ENCODE results near the gene JAG2.

The JAG2 gene

DNA sequence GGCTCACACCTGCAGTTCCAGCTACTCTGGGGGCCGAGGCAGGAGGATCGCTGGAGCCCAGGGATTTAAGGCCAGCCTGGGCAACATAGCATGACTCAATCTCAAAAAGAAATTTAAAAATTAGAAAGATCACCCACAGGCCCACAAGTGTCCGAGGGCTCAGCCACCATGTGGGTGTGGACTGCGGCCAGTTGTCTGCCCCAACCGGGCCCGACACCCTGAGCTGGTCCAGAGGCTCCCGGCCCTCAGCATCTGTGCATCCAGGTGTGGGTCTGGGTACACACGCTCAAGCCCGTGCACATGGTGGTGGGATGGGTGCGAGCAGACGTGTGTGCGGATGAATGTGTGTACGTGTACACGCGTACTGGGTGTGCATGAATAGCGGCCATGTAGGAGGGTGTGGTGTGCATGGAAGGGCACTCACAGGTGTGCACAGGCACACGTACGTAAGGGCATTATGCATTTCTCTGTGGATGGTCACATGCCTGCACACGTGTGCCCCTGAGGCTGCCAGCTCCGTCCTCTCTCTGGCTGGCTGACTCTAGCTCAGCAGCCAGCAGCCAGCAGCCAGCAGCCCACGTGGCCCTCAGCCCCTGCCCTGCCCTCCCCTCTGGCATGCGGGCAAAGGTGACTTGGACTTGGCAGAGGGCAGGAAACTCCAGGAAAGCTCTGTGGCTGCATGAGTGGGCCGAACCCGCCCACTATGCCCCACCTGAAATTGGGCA, 35.8 kb upstream of the JAG2 start:
- in situ Hi-C loops (cut with HindIII; ENCODE audit: low sequenced_read_pairs) = no loop called here

DNA sequence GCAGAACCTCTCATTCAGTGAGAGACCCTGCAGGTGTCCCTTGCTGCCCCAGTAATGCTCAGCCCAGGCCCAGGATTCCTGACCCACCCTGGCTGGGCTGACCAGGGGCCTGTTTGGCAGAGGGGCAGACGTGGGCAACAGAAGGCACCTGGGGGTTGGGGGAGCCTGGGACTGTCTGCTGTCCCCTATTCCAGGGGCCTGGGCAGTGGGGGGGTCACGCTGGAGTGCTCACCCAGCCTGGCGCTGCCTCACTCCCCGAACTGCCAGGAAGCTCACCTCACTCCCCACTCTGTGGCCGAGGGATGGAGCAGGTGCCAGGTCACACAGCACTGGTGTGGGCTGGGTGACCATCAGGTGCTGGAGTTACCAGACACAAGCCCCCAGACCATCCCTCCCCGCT, 35.1 kb upstream of the JAG2 start:
- in situ Hi-C loops (cut with HindIII; ENCODE audit: low sequenced_read_pairs) = no loop called here

DNA sequence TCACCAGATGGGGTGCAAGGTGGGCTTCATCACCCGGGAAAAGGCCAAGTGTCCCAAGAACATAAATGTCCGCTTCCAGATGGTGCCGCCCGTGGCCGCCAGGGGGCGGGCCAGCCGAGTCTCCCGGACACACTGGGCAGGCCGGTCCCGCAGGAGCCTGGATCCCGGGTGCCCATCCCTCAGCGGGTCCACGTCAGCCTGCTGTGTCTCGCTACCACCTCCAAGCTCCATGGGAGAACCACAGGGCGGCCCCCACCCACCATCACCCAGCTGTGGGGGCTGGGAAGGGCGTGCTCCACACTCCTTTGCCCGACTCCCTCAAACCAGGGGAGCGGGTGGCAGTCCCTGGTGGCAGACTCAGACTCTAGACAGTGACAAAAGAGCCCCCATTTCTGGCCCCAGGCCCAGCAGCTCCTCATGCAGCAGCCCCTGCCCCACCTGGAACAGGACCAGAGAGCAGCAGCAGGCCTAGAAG, 34.5 kb upstream of the JAG2 start:
- in situ Hi-C loops (cut with HindIII; ENCODE audit: low sequenced_read_pairs) = no loop called here

DNA sequence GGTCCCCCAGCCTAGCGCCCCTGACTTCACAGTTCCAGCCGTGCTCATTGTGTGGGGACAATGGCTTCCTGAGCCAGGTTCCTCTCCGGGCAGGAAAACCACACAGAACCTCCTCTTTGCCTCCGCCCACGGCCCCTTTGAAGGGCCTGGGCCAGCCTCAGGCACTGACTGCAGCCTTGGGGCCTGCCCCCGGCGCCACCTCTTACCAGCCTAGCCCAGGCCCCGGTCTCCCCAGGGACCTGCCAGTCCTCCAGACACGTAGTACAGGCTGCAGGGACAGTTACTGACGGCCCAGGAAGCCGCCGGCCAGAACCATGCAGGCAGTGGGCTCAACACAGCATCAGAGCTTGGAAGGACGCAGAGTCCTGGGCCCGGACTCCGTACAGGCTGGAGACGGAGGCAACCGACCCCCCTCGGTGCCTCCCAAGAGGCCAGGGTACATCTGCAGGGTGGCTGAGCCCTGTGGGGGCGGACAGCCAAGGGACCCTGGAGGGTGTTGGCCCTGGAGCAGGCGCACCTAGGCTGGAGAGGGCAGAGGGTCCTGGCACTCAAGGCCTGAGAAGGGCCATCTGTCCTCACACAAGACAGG, 33.4 kb upstream of the JAG2 start:
- in situ Hi-C loops (cut with HindIII; ENCODE audit: low sequenced_read_pairs) = no loop called here

DNA sequence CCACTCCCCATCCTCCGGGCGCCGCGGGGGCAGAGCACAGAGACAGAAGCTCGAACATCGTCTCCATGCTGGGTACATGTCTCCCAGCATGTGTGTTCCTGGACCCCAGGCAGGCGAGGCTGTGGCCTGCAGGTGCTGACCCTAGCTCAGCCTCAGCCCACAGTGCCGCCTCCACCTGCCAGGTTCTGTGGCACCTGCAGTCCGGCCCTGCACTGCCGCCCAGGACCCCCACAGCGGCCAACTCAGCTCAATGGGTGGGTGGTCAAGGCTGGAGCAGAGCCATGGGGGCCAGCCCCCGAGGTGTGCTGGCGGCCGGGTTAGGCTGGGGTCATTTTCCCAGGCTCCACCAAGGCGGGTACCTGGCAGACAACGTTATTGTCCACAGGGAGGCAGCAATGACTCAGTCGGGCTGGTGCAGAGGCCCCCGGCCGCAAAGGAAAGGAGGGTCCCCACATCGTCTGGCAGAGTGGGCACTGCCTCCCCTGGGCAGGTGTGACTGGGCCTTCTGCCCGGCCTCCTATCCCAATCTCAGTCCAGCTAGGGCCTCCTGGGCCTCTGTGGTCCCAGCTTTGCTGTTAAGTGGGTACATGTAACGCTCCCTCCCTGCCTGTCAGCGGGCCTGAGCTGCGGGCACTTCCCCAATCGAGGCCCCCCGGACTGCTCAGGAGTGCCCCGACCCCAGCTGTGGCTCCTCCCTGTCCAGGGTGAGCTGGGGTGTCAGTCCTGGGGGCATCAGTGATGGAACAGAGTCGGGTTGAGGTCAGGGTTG, 32.8 kb upstream of the JAG2 start:
- in situ Hi-C loops (cut with HindIII; ENCODE audit: low sequenced_read_pairs) = no loop called here

DNA sequence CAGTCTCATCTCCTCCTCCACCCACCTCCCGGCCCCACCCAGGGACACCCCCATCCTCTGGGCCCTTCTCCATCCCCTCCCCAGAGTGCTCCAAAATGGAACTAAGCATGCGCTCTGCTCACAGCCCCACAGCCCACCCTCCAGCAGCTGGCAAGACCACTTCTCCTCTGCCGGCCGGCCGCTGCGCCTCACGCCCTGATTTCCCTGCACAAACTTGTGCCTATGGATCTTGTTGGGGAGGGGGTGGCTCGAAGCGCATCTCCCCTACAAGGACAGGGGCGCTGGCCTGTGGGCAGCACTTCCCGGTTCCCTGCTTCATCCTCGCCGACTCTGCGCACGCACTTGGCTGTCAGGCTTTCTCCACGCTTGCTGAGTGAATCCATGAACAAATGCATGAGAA, 32.1 kb upstream of the JAG2 start:
- in situ Hi-C loops (cut with HindIII; ENCODE audit: low sequenced_read_pairs) = no loop called here

DNA sequence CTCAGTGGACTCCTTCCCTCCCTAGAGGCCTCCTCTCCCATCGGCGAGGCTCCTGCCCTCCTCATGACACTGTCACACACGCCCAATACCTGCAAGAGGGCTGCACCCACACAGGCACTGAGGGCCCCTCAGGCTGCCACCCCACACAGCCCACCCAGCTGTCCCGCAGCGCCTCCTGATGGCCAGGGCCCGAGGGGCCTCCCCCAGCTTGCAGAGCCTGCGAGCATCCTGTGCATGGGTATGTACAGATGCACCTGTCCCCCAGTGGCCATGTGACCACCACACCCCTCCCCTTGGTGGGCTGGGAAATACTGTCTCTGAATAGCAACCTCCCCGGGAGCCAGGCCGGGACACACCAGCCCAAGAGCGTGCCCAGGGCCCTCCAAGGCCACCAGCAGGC, 31.5 kb upstream of the JAG2 start:
- in situ Hi-C loops (cut with HindIII; ENCODE audit: low sequenced_read_pairs) = no loop called here

DNA sequence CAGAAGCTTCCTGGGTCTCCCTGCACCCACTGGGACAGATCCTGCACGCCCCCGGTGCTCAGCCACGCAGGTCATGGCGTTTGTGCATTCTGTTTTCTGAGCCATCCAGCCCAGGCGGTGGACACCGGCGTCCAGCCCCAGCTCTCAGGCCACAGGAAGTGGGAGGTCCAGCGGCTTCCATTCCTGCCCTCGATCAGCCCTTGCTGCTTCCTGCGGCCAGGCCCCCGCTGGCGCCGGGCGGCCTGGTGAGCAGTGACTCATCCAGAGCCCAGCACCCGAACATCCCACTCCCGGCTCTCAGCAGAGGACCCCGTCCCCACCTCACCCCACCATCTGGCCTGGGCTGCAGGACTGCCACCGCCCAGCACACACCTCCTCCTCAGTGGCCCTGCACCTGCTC, 30.5 kb upstream of the JAG2 start:
- in situ Hi-C loops (cut with HindIII; ENCODE audit: low sequenced_read_pairs) = loop anchor here (25.0 kb wide), 2 partner anchors 88 to 163 kb away; no protein-coding TSS in a partner anchor

DNA sequence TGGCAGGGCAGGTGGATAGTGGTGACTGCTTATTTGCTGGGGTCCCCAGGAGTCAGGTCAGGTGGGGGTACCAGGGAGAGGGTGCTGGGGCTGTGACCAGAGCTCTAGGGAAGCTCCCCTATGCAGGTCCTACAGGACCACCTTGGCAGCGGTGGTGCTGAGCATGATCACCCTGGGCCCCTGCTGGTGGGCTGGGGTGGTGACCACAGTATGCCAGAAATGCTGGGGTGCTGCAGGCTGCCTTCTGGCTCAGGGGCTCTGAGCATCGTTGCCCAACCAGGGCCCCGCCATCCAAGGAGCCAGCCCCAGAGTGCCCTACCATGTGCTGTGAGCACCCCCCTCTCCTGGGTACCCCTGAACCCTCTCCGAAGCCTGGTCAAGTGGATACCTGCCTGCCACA, 30.0 kb upstream of the JAG2 start:
- in situ Hi-C loops (cut with HindIII; ENCODE audit: low sequenced_read_pairs) = loop anchor here (25.0 kb wide), 2 partner anchors 89 to 164 kb away; no protein-coding TSS in a partner anchor

DNA sequence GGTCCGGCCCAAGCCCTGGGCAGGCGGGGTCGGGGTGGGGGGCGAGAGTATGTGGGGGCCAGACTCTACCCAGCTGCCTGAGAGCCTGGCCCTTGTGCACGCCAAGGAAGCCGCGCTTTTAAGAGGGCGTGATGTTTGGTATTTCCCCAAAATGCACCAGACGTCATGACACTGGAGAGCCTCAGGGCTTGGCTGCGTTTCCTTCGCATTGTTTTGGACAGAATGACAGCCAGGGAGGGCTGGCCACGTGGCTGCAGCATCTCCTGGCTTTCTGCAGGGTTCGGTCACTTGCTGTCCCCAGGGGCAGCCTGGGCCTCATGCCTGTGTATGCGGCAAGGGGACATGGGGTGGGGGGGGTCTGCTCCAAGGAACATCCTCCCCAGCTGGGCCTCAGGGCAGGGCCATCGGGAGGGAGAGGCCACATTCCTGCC, 28.6 kb upstream of the JAG2 start:
- in situ Hi-C loops (cut with HindIII; ENCODE audit: low sequenced_read_pairs) = loop anchor here (25.0 kb wide), 2 partner anchors 90 to 165 kb away; no protein-coding TSS in a partner anchor

DNA sequence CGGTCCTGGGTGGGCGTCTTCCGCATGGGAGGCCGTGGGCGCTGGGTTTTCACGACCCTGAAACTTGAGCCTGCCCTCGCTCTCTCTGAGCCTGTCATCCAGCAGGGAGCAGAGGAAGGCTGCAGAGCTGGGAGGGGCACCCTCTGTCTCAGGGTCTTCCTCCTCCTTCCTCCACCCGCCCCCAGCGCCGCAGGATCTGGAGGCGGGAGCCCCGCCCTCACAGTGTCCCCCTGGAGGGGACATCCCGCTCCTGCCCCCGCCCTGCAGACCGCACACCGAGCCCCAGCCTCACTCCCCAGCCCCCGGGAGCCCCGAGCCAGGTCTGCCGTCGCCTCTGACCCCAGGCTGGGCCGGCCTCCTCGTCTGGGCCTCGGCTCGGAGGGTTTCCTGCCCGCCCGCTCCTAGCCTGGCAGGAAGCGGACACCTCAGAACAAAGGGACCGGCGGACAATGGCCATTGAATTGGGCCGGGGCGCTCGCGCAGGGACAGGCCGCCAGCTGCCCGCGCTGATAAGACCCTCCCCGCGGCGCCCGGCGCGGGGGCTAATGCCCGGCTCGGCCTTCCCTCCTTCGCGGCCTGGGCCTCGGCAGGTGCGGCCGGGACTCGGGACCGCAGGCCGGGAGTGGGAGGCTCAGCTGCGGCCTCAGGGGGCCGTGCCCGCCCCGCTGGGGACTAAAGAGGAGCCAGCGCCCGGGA, 27.8 kb upstream of the JAG2 start:
- in situ Hi-C loops (cut with HindIII; ENCODE audit: low sequenced_read_pairs) = loop anchor here (25.0 kb wide), 2 partner anchors 91 to 166 kb away; no protein-coding TSS in a partner anchor

DNA sequence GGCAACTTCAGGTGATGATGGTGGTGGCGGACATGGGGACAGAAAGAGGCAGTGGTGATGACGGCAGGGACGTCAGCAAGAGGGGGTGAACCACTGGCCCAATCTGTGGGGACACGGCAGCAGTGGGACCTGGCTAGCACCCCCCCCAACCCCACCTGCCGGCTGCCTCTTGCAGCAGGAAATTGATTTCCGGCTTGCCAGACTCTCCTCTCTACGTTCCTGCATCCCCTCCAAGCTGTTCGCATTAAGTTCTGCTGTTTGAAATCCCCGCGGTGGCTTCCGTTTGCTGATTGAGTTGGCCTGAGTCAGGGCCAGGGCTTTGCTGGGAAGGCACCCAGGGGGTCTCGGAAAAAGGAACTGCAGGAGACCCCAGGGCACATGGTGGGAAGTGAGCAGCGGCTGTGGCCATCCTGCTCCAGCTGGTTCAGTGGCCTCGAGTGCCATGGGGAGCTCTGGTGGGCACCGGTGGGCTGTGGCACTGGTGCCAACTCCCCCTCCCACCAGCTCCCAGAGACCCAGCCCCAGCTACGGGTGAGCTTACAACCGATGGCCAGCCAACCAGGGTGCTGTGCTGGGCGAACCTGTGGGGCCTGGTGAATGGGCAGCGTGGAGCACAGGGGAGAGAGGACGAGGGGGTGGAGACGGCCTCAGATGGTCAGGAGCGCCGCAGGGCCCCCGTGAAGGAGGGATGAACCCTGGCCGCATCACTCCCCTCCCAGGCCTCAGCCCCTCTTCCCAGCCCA, 27.1 kb upstream of the JAG2 start:
- in situ Hi-C loops (cut with HindIII; ENCODE audit: low sequenced_read_pairs) = loop anchor here (25.0 kb wide), 2 partner anchors 92 to 167 kb away; no protein-coding TSS in a partner anchor

DNA sequence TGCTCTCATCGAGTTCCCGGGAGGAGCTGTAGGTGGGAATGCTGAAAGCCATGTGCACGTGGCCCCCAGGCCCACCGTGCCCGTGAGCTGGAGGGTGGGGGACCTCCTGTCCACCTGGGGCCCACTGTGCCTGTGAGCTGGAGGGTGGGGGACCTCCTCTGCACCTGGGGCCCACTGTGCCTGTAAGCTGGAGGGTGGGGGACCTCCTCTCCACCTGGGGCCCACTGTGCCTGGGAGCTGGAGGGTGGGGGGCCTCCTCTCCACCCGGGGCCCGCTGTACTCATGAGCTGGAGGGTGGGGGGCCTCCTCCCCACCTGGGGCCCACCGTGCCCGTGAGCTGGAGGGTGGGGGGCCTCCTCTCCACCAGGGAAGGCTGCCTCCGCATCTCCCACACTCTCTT, 26.5 kb upstream of the JAG2 start:
- in situ Hi-C loops (cut with HindIII; ENCODE audit: low sequenced_read_pairs) = loop anchor here (25.0 kb wide), 2 partner anchors 92 to 167 kb away; no protein-coding TSS in a partner anchor

DNA sequence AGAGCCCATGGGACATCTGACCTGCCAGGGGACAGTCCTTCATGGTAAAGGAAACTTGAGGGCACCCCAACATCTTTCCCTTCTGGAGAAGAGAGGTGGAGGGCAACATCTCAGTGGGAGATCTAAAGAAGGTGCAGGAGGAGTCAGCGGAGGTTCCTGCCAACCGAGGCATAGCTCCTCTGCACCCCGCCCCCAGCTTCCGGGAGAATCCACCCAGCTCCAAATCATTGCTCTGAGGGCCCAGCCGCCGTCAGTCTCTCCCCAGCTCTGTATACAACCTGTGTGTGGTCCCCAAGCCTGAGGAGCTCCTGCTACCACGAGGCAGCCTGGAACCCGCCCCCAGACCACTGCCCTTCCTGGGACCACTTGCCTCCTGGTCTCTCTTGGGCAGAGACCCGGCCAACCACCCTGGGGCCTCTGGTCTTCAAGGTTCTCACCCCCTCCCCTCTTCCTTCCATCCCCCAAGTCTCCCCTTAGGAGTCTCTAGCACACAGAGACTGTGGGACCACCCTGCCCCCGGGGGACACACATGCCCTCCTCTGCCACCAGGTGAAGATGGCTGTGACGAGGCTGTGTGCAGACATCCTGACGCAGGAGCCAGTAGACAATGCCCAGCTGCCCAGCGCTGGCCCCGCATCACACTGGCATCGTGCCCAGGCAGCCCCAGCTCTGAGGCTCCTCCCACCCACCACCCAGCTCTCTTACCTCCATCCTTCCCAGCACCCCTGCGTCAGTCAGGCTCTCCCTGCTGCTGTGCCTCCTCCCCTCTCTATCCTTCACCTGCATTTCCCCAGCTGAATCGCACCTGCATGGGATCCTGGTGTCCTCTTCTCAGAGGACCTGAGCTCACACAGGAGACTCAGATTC, 25.6 kb upstream of the JAG2 start:
- in situ Hi-C loops (cut with HindIII; ENCODE audit: low sequenced_read_pairs) = loop anchor here (25.0 kb wide), 2 partner anchors 93 to 168 kb away; no protein-coding TSS in a partner anchor

DNA sequence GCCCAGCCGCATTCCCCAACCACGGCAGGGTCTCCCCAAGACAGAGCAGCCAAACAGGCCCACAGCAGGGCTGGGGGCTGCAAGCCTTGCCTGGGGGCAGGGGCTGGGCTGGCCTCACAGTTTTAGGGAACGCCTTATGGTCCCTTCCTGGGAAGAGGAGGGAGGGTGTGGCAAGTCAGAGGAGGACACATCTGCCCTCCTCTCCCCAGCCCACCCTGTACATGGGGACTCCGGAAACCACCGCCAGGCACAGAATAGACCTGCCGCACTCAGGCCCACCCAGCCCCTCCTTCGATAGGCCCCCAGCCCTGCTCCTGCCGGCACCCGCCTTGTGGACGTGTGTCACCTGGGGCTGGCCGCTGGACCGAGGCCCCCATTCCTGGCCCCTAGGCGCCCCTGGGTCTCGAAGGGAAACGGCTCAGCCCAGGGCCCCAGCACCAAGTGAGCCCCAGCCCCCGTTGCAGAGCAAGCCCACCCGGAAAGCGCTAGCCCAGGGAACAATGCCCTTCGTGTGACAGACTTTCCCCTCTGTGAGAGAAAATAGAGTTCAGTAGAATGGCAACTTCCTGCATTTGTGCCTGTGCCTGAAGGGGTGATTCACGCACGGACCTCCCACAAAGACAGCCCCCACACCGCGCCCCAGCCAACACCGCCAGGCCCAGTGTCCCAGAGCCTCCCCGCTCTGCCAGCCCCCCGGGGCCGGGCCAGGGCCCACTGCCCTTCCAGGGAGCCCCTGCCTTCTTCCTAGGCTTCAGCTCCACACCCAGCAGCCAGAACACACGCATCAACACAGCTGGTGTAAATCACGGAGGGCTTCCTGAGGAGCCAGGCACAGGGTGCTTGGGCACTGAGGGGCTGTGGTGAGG, 24.5 kb upstream of the JAG2 start:
- in situ Hi-C loops (cut with HindIII; ENCODE audit: low sequenced_read_pairs) = loop anchor here (25.0 kb wide), 2 partner anchors 94 to 169 kb away; no protein-coding TSS in a partner anchor

DNA sequence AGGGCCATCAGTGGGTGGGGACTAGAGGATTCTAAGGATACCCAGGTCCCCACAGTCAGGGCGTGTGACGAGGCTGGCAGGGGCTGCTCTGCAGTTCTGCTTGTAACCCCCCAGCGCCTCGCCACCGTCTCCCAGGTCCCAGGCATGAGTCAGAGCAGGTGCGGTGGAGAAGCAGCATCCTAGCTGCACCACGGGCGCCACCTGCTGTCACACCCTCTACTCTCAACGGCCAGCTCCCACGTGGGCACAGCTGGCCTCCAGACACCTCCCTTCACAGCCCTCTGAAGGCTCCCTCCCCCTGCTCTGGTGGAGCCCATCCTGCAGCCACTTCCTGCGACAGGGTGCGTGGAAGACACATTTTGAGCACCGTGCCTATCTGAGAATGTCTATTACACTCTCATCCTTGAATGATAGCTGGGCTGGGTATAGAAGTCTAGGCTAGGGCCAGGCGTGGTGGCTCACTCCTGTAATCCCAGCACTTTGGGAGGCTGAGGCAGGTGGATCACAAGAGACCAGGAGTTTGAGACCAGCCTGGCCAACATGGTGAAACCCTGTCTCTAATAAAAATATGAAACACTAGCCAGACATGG, 19.5 kb upstream of the JAG2 start:
- in situ Hi-C loops (cut with HindIII; ENCODE audit: low sequenced_read_pairs) = loop anchor here (25.0 kb wide), 2 partner anchors 99 to 174 kb away; no protein-coding TSS in a partner anchor

DNA sequence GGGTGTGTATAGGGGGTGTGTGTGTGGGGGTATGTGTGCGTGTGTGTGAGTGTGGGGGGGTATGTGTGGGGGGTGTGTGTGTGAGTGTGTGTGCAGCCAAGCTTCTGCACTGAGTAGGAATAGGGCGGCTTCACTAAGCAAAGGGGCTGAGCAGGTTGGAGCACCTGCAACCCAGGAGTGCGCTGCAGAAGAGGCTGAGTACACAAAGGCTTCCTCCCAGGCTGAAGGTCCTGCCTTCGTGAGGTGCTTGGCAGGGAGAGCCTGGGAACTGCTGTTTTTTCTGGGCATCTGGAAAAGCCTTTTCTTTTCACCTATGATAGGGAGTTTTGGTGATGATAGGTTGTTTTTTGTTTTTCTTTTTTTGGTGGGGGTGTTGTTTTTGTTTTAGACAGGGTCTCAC, 18.5 kb upstream of the JAG2 start:
- in situ Hi-C loops (cut with HindIII; ENCODE audit: low sequenced_read_pairs) = loop anchor here (25.0 kb wide), 2 partner anchors 100 to 175 kb away; no protein-coding TSS in a partner anchor
